Neural cell (in vitro differentiated cells): ENCODE data around the gene OVCA2. TPM values are rescaled to one million over a fixed set of nuclear protein-coding genes. Genes with fewer than 3 reads are reported as not detected.

Experiments
- H2AFZ ChIP-seq: fragments of 200-600, 300-800 bp; sonication (generic), shearing (Covaris generic); 2 replicates; pipeline ENCODE4 v1.6.0; 2014; ENCODE audit warnings: low read depth, mild to moderate bottlenecking, antibody characterized with exemption, low read length, moderate library complexity
- H3F3A ChIP-seq: fragments of 200-600 bp; shearing (Covaris generic); 2 replicates; pipeline ENCODE4 v1.6.1; 2016; ENCODE audit warnings: mild to moderate bottlenecking, moderate library complexity, mixed read lengths, antibody characterized with exemption, low read length; ENCODE audit not compliant: insufficient read depth, poor library complexity, severe bottlenecking
- H3K27ac ChIP-seq: fragments of 200-600, 300-800 bp; sonication (generic), shearing (Covaris generic); 2 replicates; pipeline ENCODE4 v1.5.1; 2014; ENCODE audit warnings: mild to moderate bottlenecking, low read length, moderate library complexity
- H3K27me3 ChIP-seq: fragments of 300-800, 200-600 bp; sonication (generic), shearing (Covaris generic); 2 replicates; pipeline ENCODE4 v1.6.0; 2014; ENCODE audit warnings: mild to moderate bottlenecking, low read depth, low read length, moderate library complexity; ENCODE audit not compliant: insufficient read depth
- H3K36me3 ChIP-seq: fragments of 300-800, 200-600 bp; sonication (generic), shearing (Covaris generic); 2 replicates; pipeline ENCODE4 v1.5.1; 2014; ENCODE audit warnings: mild to moderate bottlenecking, antibody characterized with exemption, low read length, moderate library complexity; ENCODE audit not compliant: insufficient read depth
- H3K4me2 ChIP-seq: fragments of 300-800, 200-600 bp; sonication (generic), shearing (Covaris generic); 2 replicates; pipeline ENCODE4 v1.6.0; 2014; ENCODE audit warnings: mild to moderate bottlenecking, low read length
- H3K4me3 ChIP-seq: fragments of 300-800, 200-600 bp; sonication (generic), shearing (Covaris generic); 2 replicates; pipeline ENCODE4 v1.5.1; 2014; ENCODE audit warnings: mild to moderate bottlenecking, low read length, moderate library complexity
- H3K79me2 ChIP-seq: fragments of 200-600 bp; shearing (Covaris generic); replicated peaks from 2 replicates; pipeline ENCODE4 v1.6.0; 2014; ENCODE audit warnings: mild to moderate bottlenecking, low read length, moderate library complexity; ENCODE audit not compliant: insufficient read depth
- H3K9ac ChIP-seq: fragments of 300-800, 200-600 bp; sonication (generic), shearing (Covaris generic); 2 replicates; pipeline ENCODE4 v1.6.1; 2016; ENCODE audit warnings: mild to moderate bottlenecking, low read length, mixed read lengths
- H3K9me2 ChIP-seq: fragments of 200-600 bp; shearing (Covaris generic); 2 replicates; pipeline ENCODE4 v1.6.1; 2016; ENCODE audit warnings: mild to moderate bottlenecking, low read length, mixed read lengths; ENCODE audit not compliant: insufficient read depth
- H3K9me3 ChIP-seq: fragments of 200-600, 300-800 bp; sonication (generic), shearing (Covaris generic); 2 replicates; pipeline ENCODE4 v1.6.1; 2016; ENCODE audit warnings: mild to moderate bottlenecking, mixed run types, low read length, moderate library complexity, mixed read lengths
- H4K20me1 ChIP-seq: fragments of 200-600 bp; shearing (Covaris generic); 2 replicates; pipeline ENCODE4 v1.6.1; 2016; ENCODE audit warnings: mild to moderate bottlenecking, mixed run types; ENCODE audit not compliant: insufficient read depth
- CTCF ChIP-seq: fragments of 450-650 bp; IDR thresholded peaks from 2 replicates; pipeline ENCODE4 v1.5.1; 2014; ENCODE audit warnings: antibody characterized with exemption, mild to moderate bottlenecking, moderate library complexity; ENCODE audit not compliant: poor library complexity, severe bottlenecking
- EP300 ChIP-seq: fragments of 450-650 bp; conservative IDR thresholded peaks from 2 replicates; pipeline ENCODE4 v1.6.1; 2014; ENCODE audit warnings: antibody characterized with exemption, mild to moderate bottlenecking, moderate library complexity; ENCODE audit not compliant: poor library complexity, severe bottlenecking
- EZH2 ChIP-seq: fragments of 200-600, 300-800 bp; shearing (Covaris generic), sonication (generic); IDR thresholded peaks from 2 replicates; pipeline ENCODE4 v1.6.1; 2014; ENCODE audit warnings: antibody characterized with exemption, low read length, borderline replicate concordance, mild to moderate bottlenecking; ENCODE audit not compliant: insufficient read depth, poor library complexity, severe bottlenecking
- MXI1 ChIP-seq: fragments of 450-650 bp; conservative IDR thresholded peaks from 2 replicates; pipeline ENCODE4 v1.6.1; 2014; ENCODE audit warnings: antibody characterized with exemption, mild to moderate bottlenecking; ENCODE audit not compliant: poor library complexity, severe bottlenecking
- POLR2AphosphoS5 ChIP-seq: IDR thresholded peaks from 2 replicates; pipeline ENCODE4 v1.6.1; 2012
- RAD21 ChIP-seq: fragments of 450-650 bp; conservative IDR thresholded peaks from 2 replicates; pipeline ENCODE4 v1.6.1; 2014; ENCODE audit warnings: antibody characterized with exemption, mild to moderate bottlenecking, moderate library complexity
- REST ChIP-seq: IDR thresholded peaks from 2 replicates; pipeline ENCODE4 v1.6.1; 2012; ENCODE audit warnings: borderline replicate concordance
- SMC3 ChIP-seq: fragments of 450-650 bp; conservative IDR thresholded peaks from 2 replicates; pipeline ENCODE4 v1.6.1; 2014; ENCODE audit warnings: antibody characterized with exemption, mild to moderate bottlenecking, moderate library complexity; ENCODE audit not compliant: poor library complexity
- TAF1 ChIP-seq: IDR thresholded peaks from 2 replicates; pipeline ENCODE4 v1.6.1; 2012; ENCODE audit warnings: low read depth
- polyA plus RNA-seq: library from polyadenylated mRNA; depleted of rRNA; stranded (reverse); fragments of >200 nt; gene quantifications from 2 replicates; pipeline ENCODE4 v1.2.3, GENCODE V29; 2014

The OVCA2 gene
- polyA plus RNA-seq, 1 donor from 2014 or later = 54.4 TPM

GRCh38 chr17:2043785-2044184, 2.0 kb downstream of the OVCA2 start:
- Histone ChIP-seq H2AFZ (no peak overlapping the region), H3K36me3 (no peaks in the 10 kb centered on the region), H3K4me2 (no peak overlapping the region), H3K9me3 (no peaks in the 10 kb centered on the region), H4K20me1 (no peaks in the 10 kb centered on the region), H3K9ac (no peak overlapping the region), H3K79me2 (peaks cover 3% of the 10 kb centered on the region), H3K27me3 (no peaks in the 10 kb centered on the region), H3K4me3 (no peak overlapping the region), H3F3A (peaks cover 6% of the 10 kb centered on the region), H3K9me2 (no peaks in the 10 kb centered on the region), H3K27ac (no peak overlapping the region)
- TF ChIP-seq EZH2 (no peak), REST (no peak), MXI1 (no peak), SMC3 (no peak), TAF1 (no peak), RAD21 (no peak), EP300 (no peak), POLR2AphosphoS5 (no peak), CTCF (no peak)

GRCh38 chr17:2044263-2044894, 2.6 kb downstream of the OVCA2 start:
- Histone ChIP-seq H3K9me2 (no peaks in the 10 kb centered on the region), H3K9ac (no peak overlapping the region), H3F3A (peaks cover 6% of the 10 kb centered on the region), H4K20me1 (no peaks in the 10 kb centered on the region), H3K27ac (no peak overlapping the region), H3K79me2 (peaks cover 3% of the 10 kb centered on the region), H3K4me2 (no peak overlapping the region), H3K9me3 (no peaks in the 10 kb centered on the region), H3K27me3 (no peaks in the 10 kb centered on the region), H3K4me3 (no peak overlapping the region), H2AFZ (no peak overlapping the region), H3K36me3 (no peaks in the 10 kb centered on the region)
- TF ChIP-seq POLR2AphosphoS5 = no peak
- TF ChIP-seq TAF1 = no peak
- TF ChIP-seq CTCF = no peak
- no peak for TF ChIP-seq SMC3
- TF ChIP-seq REST = no peak
- TF ChIP-seq EP300 = no peak
- no peak for TF ChIP-seq MXI1
- no peak for TF ChIP-seq EZH2
- TF ChIP-seq RAD21 = no peak
